Measurements from ENCODE around the gene TMEM181. TPM values are rescaled to one million over a fixed set of nuclear protein-coding genes. Genes with fewer than 3 reads are reported as not detected.
A peak's percentile ranks its signal among the peaks of the same experiment; 100 is the strongest.

The TMEM181 gene
- total and polyA plus RNA-seq, 2 donors (not counting 1 experiment from before 2014, with no cell fraction given) = 35.6 to 36.0 TPM

DNA sequence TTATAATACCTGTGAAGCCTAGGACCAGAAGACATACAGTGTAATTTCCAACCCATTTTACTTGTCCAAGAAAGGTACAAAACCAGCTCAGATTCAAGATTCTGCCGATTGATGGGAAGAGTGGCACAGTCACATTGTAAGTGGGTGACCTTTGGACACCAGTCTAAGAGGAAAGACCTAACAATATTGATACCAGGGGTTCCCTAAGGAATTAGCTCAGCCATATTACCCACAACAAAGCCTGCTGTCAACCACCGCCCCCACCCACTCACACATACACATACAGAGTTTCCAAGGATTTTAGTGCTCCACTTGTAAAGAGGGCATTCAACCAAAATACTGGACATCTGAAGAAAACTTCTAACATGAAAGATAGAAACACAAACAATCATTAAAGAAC, 27.9 kb upstream of the TMEM181 start:
- no peaks in the 10 kb centered on the region for H3K36me3 ChIP-seq (ENCODE audit: control insufficient read depth, insufficient read depth, low read length)
- no peaks in the 10 kb centered on the region for H3K9me3 ChIP-seq (ENCODE audit: control insufficient read depth, insufficient read depth, low read depth, low read length)
- no peak overlapping the region for H3K4me3 ChIP-seq (replicated peaks in 1 of 4; ENCODE audit: control extremely low read depth in 1 of 4, insufficient read depth in 1 of 4, low read depth in 3 of 4, low read length in 4 of 4)
- no peak overlapping the region for H3K9ac ChIP-seq (ENCODE audit: insufficient read depth, low read length)
- no peak overlapping the region for H2AFZ ChIP-seq (ENCODE audit: low read length)
- H3K79me2 ChIP-seq (ENCODE audit: control insufficient read depth, insufficient read depth, low read length) = no peaks in the 10 kb centered on the region
- H3K4me2 ChIP-seq (ENCODE audit: extremely low read depth, insufficient read depth, low read length) = no peak overlapping the region
- no peaks in the 10 kb centered on the region for H3K4me1 ChIP-seq (ENCODE audit: control insufficient read depth, extremely low read depth, insufficient read depth, low read length)
- H4K20me1 ChIP-seq (ENCODE audit: control insufficient read depth, extremely low read depth, insufficient read depth, low read length) = no peaks in the 10 kb centered on the region
- no peak for DNase-seq (ENCODE audit: low read depth in 2 of 2)
- TF ChIP-seq, protein P1, sequence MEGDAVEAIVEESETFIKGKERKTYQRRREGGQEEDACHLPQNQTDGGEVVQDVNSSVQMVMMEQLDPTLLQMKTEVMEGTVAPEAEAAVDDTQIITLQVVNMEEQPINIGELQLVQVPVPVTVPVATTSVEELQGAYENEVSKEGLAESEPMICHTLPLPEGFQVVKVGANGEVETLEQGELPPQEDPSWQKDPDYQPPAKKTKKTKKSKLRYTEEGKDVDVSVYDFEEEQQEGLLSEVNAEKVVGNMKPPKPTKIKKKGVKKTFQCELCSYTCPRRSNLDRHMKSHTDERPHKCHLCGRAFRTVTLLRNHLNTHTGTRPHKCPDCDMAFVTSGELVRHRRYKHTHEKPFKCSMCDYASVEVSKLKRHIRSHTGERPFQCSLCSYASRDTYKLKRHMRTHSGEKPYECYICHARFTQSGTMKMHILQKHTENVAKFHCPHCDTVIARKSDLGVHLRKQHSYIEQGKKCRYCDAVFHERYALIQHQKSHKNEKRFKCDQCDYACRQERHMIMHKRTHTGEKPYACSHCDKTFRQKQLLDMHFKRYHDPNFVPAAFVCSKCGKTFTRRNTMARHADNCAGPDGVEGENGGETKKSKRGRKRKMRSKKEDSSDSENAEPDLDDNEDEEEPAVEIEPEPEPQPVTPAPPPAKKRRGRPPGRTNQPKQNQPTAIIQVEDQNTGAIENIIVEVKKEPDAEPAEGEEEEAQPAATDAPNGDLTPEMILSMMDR (conservative IDR thresholded peaks at IDR 0.05 in 1 of 2, IDR thresholded peaks at IDR 0.05 in 1 of 2; ENCODE audit: low read depth in 1 of 2, low read length in 2 of 2) = no peak
- no peak for TF ChIP-seq EZH2 (IDR thresholded peaks at IDR 0.05; ENCODE audit: low read length, missing control alignments)
- H3K27me3 ChIP-seq (ENCODE audit: control insufficient read depth, insufficient read depth, low read length) = peaks cover 1% of the 10 kb centered on the region
- H3K27ac ChIP-seq (ENCODE audit: insufficient read depth, low read length) = no peak overlapping the region

- no peaks in the 10 kb centered on the region for H4K20me1 ChIP-seq (ENCODE audit: control insufficient read depth, extremely low read depth, insufficient read depth, low read length)
- DNase-seq (ENCODE audit: low read depth in 2 of 2) = peak; percentile 68 to 78
- H3K27ac ChIP-seq (ENCODE audit: insufficient read depth, low read length) = no peak overlapping the region
- H3K4me1 ChIP-seq (ENCODE audit: control insufficient read depth, extremely low read depth, insufficient read depth, low read length) = no peaks in the 10 kb centered on the region
- H2AFZ ChIP-seq (ENCODE audit: low read length) = no peak overlapping the region
- peak overlapping the region; percentile 44 for H3K4me2 ChIP-seq (ENCODE audit: extremely low read depth, insufficient read depth, low read length)
- no peaks in the 10 kb centered on the region for H3K9me3 ChIP-seq (ENCODE audit: control insufficient read depth, insufficient read depth, low read depth, low read length)
- peak overlapping the region; percentile 35 to 60 (median 56) for H3K4me3 ChIP-seq (replicated peaks in 1 of 4; ENCODE audit: control extremely low read depth in 1 of 4, insufficient read depth in 1 of 4, low read depth in 3 of 4, low read length in 4 of 4)
- H3K36me3 ChIP-seq (ENCODE audit: control insufficient read depth, insufficient read depth, low read length) = no peaks in the 10 kb centered on the region
- TF ChIP-seq EZH2 (IDR thresholded peaks at IDR 0.05; ENCODE audit: low read length, missing control alignments) = peak; percentile 31
- TF ChIP-seq, protein P1 (conservative IDR thresholded peaks at IDR 0.05 in 1 of 2, IDR thresholded peaks at IDR 0.05 in 1 of 2; ENCODE audit: low read depth in 1 of 2, low read length in 2 of 2) = no peak
- no peaks in the 10 kb centered on the region for H3K79me2 ChIP-seq (ENCODE audit: control insufficient read depth, insufficient read depth, low read length)
- no peak overlapping the region for H3K9ac ChIP-seq (ENCODE audit: insufficient read depth, low read length)
- peaks cover 21% of the 10 kb centered on the region for H3K27me3 ChIP-seq (ENCODE audit: control insufficient read depth, insufficient read depth, low read length)
Observed at GRCh38 chr6:158536084-158536890, 23.6 kb upstream of the TMEM181 start.

- Histone ChIP-seq H3K79me2 (ENCODE audit: control insufficient read depth, insufficient read depth, low read length) (no peaks in the 10 kb centered on the region), H3K36me3 (ENCODE audit: control insufficient read depth, insufficient read depth, low read length) (no peaks in the 10 kb centered on the region), H3K27me3 (ENCODE audit: control insufficient read depth, insufficient read depth, low read length) (peaks cover 21% of the 10 kb centered on the region), H3K9me3 (ENCODE audit: control insufficient read depth, insufficient read depth, low read depth, low read length) (no peaks in the 10 kb centered on the region), H4K20me1 (ENCODE audit: control insufficient read depth, extremely low read depth, insufficient read depth, low read length) (no peaks in the 10 kb centered on the region), H3K4me3 (replicated peaks in 1 of 4; ENCODE audit: control extremely low read depth in 1 of 4, insufficient read depth in 1 of 4, low read depth in 3 of 4, low read length in 4 of 4) (peak overlapping the region in 3 of 4 experiments; percentile 8 to 58 (median 23)), H3K4me1 (ENCODE audit: control insufficient read depth, extremely low read depth, insufficient read depth, low read length) (no peaks in the 10 kb centered on the region), H3K9ac (ENCODE audit: insufficient read depth, low read length) (no peak overlapping the region), H2AFZ (ENCODE audit: low read length) (no peak overlapping the region), H3K4me2 (ENCODE audit: extremely low read depth, insufficient read depth, low read length) (peak overlapping the region; percentile 44), H3K27ac (ENCODE audit: insufficient read depth, low read length) (no peak overlapping the region)
- TF ChIP-seq EZH2 (IDR thresholded peaks at IDR 0.05; ENCODE audit: low read length, missing control alignments) = peak; percentile 97
- TF ChIP-seq, protein P1 (conservative IDR thresholded peaks at IDR 0.05 in 1 of 2, IDR thresholded peaks at IDR 0.05 in 1 of 2; ENCODE audit: low read depth in 1 of 2, low read length in 2 of 2) = no peak
- DNase-seq (ENCODE audit: low read depth in 2 of 2) = peak; percentile 15 to 61
Observed at GRCh38 chr6:158536891-158537798, 22.7 kb upstream of the TMEM181 start.

All from fibroblast of lung (primary cell).